K562 (cell line): ENCODE results near the gene UBR3. TPM values are rescaled to one million over a fixed set of nuclear protein-coding genes. Genes with fewer than 3 reads are reported as not detected.
A peak's percentile ranks its signal among the peaks of the same experiment; 100 is the strongest.

Experiments used
- CC2D1A ChIP-seq: fragments of 450-650 bp; IDR thresholded peaks from 2 replicates; pipeline ENCODE4 v1.6.1; 2017; ENCODE audit warnings: mild to moderate bottlenecking
- ELF4 ChIP-seq: fragments of 450-650 bp; formaldehyde crosslinking; IDR thresholded peaks from 2 replicates; pipeline ENCODE4 v1.4.0; 2022; ENCODE audit warnings: missing genetic modification characterization
- HDAC1 ChIP-seq, 2 experiments: fragments of 450-650 bp; IDR thresholded peaks; 2 replicates each; pipeline ENCODE4 v1.6.1; 2016 to 2017; ENCODE audit warnings: inconsistent platforms in 1 of 2, mild to moderate bottlenecking in 1 of 2, moderate library complexity in 1 of 2
- HDAC6 ChIP-seq: IDR thresholded peaks from 2 replicates; pipeline ENCODE4 v1.6.1; 2012; ENCODE audit warnings: low read depth, mild to moderate bottlenecking, control low read depth, inconsistent platforms, low read length, moderate library complexity
- HMG20A ChIP-seq: fragments of 450-650 bp; formaldehyde crosslinking; conservative IDR thresholded peaks from 2 replicates; pipeline ENCODE4 v1.4.0; 2020; ENCODE audit warnings: mild to moderate bottlenecking, mixed read lengths
- HNRNPUL1 ChIP-seq: fragments of 200-400 bp; formaldehyde crosslinking; IDR thresholded peaks from 2 replicates; pipeline ENCODE4 v1.6.1; 2017; ENCODE audit warnings: low read length
- NR3C1 ChIP-seq: sonication (generic); formaldehyde crosslinking; IDR thresholded peaks from 2 replicates; pipeline ENCODE4 v1.8.1; 2022; ENCODE audit warnings: missing genetic modification reagents
- POLR2G ChIP-seq: fragments of 200-400 bp; formaldehyde crosslinking; IDR thresholded peaks from 2 replicates; pipeline ENCODE4 v1.6.1; 2017; ENCODE audit warnings: low read depth, mild to moderate bottlenecking, antibody characterized with exemption, low read length, moderate library complexity
- PTRF ChIP-seq: fragments of 450-650 bp; IDR thresholded peaks from 2 replicates; pipeline ENCODE4 v1.6.1; 2016; ENCODE audit warnings: mild to moderate bottlenecking, missing genetic modification characterization, missing compliant biosample characterization
- PYGO2 ChIP-seq: fragments of 450-650 bp; IDR thresholded peaks from 2 replicates; pipeline ENCODE4 v1.6.1; 2016; ENCODE audit warnings: mild to moderate bottlenecking, missing genetic modification characterization, moderate library complexity, missing compliant biosample characterization
- RBBP5 ChIP-seq: fragments of 200-600 bp; sonication (generic); IDR thresholded peaks from 2 replicates; pipeline ENCODE4 v1.6.1; 2012; ENCODE audit warnings: borderline replicate concordance, mild to moderate bottlenecking, low read length, control low read depth, inconsistent platforms; ENCODE audit not compliant: insufficient read depth, poor library complexity, severe bottlenecking
- RCOR1 ChIP-seq, 2 experiments: IDR thresholded peaks; 2 replicates each; pipeline ENCODE4 v1.6.1; 2012; ENCODE audit warnings: low read depth in 2 of 2, low read length in 2 of 2, borderline replicate concordance in 1 of 2, improper control_type of control experiment in 1 of 2
- RFX5 ChIP-seq: IDR thresholded peaks from 2 replicates; pipeline ENCODE4 v1.6.1; 2011; ENCODE audit warnings: low read depth, mild to moderate bottlenecking, improper control_type of control experiment, low read length
- SRSF9 ChIP-seq: fragments of 200-400 bp; formaldehyde crosslinking; IDR thresholded peaks from 2 replicates; pipeline ENCODE4 v1.6.1; 2017; ENCODE audit warnings: low read depth, low read length, borderline replicate concordance
- TGIF2 ChIP-seq: sonication (generic); formaldehyde crosslinking; IDR thresholded peaks from 2 replicates; pipeline ENCODE4 v1.8.1; 2022; ENCODE audit warnings: mild to moderate bottlenecking, missing genetic modification reagents, moderate library complexity
- ZBED1 ChIP-seq: IDR thresholded peaks from 2 replicates; pipeline ENCODE4 v1.6.1; 2014
- ZBTB17 ChIP-seq: fragments of 450-650 bp; formaldehyde crosslinking; IDR thresholded peaks from 2 replicates; pipeline ENCODE4 v1.4.0; 2020; ENCODE audit warnings: mild to moderate bottlenecking
- polyA plus RNA-seq, 8 experiments: library from polyadenylated mRNA; depleted of rRNA in 4 of 8; stranded (reverse) in 5 of 8; unstranded in 3 of 8; fragments of >200 nt; fragmentation: Nextera tagmentation in 2 of 8; fragmentation: Illumina TruSeq in 1 of 8; extraction: Ambion mirVana in 2 of 8; extraction: Trizol in 1 of 8; gene quantifications; 2 replicates each; pipeline versions ENCODE4 v1.2.1 to v1.2.3, GENCODE V29; 2011 to 2014; ENCODE audit warnings: inconsistent platforms in 1 of 8, missing spikeins in 1 of 8
- total RNA-seq, 7 experiments: library from RNA; depleted of rRNA in 6 of 7; stranded (reverse); fragments of >200 nt in 6 of 7; fragmentation: Illumina TruSeq in 2 of 7; extraction: Trizol in 2 of 7; gene quantifications; 2 replicates each; pipeline versions ENCODE4 v1.2.1 to v1.2.3, GENCODE V29; 2011 to 2021; ENCODE audit warnings: low replicate concordance in 1 of 7
- TF ChIP-seq, protein P1 (sequence below): fragments of 250-450 bp; sonication (Bioruptor Pico); IDR thresholded peaks from 2 replicates; pipeline ENCODE4 v1.8.0; 2022; ENCODE audit warnings: inconsistent platforms
- TF ChIP-seq, protein P2 (sequence below): fragments of 250-450 bp; sonication (Bioruptor Pico); IDR thresholded peaks from 2 replicates; pipeline ENCODE4 v1.8.0; 2022; ENCODE audit warnings: inconsistent platforms, mild to moderate bottlenecking, moderate library complexity, borderline replicate concordance
- TF ChIP-seq, protein P3 (sequence below): fragments of 250-450 bp; sonication (Bioruptor Pico); IDR thresholded peaks from 2 replicates; pipeline ENCODE4 v1.9.0; 2021; ENCODE audit warnings: mild to moderate bottlenecking, inconsistent platforms
- TF ChIP-seq, protein P4 (sequence below): IDR thresholded peaks from 2 replicates; pipeline ENCODE4 v1.6.1; 2011; ENCODE audit not compliant: insufficient read length; ENCODE audit errors: extremely low read depth
- TF ChIP-seq, protein P5 (sequence below): fragments of 450-650 bp; formaldehyde crosslinking; conservative IDR thresholded peaks from 2 replicates; pipeline ENCODE4 v1.4.0; 2022; ENCODE audit warnings: mild to moderate bottlenecking, missing genetic modification characterization

UBR3 gene
- total and polyA plus RNA-seq, 9 of the 15 experiments (the other 6 are each of a cell fraction or from before 2014, with no cell fraction given), result 14.4 to 63.5 (median 40.4) TPM

DNA sequence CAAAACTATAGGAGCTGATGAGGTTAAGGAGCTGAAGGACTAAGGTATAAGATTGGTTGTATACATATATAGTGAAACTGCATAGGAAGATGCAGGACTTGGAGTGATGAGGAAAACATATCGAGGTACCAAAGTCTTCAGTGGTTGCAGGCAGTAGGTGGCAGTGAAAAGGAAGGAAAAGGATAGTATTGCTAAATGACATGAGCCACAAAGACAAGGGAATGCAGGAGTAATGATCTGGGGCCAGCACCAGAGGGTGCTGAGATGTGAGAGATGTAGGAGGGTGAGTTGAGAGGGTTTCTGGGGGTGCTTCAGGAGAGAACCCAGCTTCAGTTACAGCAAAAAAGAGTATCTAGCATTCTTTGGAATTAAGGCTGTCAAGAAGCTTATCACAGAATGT lies 178.4 kb downstream of the UBR3 start (continued):
- TF ChIP-seq, protein P1, sequence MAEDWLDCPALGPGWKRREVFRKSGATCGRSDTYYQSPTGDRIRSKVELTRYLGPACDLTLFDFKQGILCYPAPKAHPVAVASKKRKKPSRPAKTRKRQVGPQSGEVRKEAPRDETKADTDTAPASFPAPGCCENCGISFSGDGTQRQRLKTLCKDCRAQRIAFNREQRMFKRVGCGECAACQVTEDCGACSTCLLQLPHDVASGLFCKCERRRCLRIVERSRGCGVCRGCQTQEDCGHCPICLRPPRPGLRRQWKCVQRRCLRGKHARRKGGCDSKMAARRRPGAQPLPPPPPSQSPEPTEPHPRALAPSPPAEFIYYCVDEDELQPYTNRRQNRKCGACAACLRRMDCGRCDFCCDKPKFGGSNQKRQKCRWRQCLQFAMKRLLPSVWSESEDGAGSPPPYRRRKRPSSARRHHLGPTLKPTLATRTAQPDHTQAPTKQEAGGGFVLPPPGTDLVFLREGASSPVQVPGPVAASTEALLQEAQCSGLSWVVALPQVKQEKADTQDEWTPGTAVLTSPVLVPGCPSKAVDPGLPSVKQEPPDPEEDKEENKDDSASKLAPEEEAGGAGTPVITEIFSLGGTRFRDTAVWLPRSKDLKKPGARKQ (CRISPR knock-in tag), result no peak
- TF ChIP-seq HNRNPUL1 (no peak), RBBP5 (no peak), ELF4 (peak; percentile 54; the same call in 1 of the 2 replicates), TGIF2 (CRISPR knock-in tag) (no peak), HMG20A (CRISPR knock-in tag) (no peak), HDAC6 (no peak), PTRF (no peak), POLR2G (no peak), CC2D1A (peak; percentile 78), NR3C1 (no peak), PYGO2 (no peak), ZBTB17 (CRISPR knock-in tag) (no peak), RCOR1 (IDR thresholded peaks at IDR 0.05; ENCODE audit: borderline replicate concordance in 1 of 2, low read depth in 2 of 2, low read length in 2 of 2) (peak in 1 of 2 experiments; percentile 73; a peak in 2 of 4 replicates), RFX5 (no peak), SRSF9 (no peak), HDAC1 (IDR thresholded peaks at IDR 0.05) (no peak), ZBED1 (no peak)
- TF ChIP-seq, protein P2, sequence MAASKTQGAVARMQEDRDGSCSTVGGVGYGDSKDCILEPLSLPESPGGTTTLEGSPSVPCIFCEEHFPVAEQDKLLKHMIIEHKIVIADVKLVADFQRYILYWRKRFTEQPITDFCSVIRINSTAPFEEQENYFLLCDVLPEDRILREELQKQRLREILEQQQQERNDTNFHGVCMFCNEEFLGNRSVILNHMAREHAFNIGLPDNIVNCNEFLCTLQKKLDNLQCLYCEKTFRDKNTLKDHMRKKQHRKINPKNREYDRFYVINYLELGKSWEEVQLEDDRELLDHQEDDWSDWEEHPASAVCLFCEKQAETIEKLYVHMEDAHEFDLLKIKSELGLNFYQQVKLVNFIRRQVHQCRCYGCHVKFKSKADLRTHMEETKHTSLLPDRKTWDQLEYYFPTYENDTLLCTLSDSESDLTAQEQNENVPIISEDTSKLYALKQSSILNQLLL (CRISPR knock-in tag), result no peak
- TF ChIP-seq, protein P3, sequence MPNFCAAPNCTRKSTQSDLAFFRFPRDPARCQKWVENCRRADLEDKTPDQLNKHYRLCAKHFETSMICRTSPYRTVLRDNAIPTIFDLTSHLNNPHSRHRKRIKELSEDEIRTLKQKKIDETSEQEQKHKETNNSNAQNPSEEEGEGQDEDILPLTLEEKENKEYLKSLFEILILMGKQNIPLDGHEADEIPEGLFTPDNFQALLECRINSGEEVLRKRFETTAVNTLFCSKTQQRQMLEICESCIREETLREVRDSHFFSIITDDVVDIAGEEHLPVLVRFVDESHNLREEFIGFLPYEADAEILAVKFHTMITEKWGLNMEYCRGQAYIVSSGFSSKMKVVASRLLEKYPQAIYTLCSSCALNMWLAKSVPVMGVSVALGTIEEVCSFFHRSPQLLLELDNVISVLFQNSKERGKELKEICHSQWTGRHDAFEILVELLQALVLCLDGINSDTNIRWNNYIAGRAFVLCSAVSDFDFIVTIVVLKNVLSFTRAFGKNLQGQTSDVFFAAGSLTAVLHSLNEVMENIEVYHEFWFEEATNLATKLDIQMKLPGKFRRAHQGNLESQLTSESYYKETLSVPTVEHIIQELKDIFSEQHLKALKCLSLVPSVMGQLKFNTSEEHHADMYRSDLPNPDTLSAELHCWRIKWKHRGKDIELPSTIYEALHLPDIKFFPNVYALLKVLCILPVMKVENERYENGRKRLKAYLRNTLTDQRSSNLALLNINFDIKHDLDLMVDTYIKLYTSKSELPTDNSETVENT (CRISPR knock-in tag), result no peak
- TF ChIP-seq, protein P4, sequence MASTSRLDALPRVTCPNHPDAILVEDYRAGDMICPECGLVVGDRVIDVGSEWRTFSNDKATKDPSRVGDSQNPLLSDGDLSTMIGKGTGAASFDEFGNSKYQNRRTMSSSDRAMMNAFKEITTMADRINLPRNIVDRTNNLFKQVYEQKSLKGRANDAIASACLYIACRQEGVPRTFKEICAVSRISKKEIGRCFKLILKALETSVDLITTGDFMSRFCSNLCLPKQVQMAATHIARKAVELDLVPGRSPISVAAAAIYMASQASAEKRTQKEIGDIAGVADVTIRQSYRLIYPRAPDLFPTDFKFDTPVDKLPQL, result no peak
- TF ChIP-seq, protein P5, sequence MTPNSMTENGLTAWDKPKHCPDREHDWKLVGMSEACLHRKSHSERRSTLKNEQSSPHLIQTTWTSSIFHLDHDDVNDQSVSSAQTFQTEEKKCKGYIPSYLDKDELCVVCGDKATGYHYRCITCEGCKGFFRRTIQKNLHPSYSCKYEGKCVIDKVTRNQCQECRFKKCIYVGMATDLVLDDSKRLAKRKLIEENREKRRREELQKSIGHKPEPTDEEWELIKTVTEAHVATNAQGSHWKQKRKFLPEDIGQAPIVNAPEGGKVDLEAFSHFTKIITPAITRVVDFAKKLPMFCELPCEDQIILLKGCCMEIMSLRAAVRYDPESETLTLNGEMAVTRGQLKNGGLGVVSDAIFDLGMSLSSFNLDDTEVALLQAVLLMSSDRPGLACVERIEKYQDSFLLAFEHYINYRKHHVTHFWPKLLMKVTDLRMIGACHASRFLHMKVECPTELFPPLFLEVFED, result no peak
